GM18508 (cell line): ENCODE results near the gene DEFB128.

Experiments used
- ATAC-seq: cut with Tn5 transposase; IDR thresholded peaks from one replicate; pipeline ENCODE4 v1.9.1; 2021; ENCODE audit warnings: moderate number of reproducible peaks; ENCODE audit not compliant: insufficient read depth, unreplicated experiment

Gene DEFB128

DNA sequence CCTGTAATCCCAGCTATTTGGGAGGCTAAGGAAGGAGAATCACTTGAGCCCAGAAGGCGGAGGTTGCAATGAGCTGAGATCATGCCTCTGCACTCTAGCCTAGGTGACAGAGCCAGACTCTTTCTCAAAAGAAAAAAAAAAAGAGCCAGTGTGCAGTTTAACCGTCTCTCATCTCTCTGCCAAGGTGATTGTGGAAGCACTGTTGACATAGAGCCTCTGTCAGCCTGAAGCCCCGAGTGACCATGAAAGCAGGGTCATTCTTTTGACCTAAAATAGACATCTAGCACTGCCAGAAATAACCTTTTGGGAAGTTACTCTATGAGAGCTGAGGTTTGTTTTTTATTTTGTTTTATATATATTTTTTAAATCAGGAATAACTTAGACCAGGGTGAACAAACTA, 24.9 kb downstream of the DEFB128 start:
- no peak for ATAC-seq

DNA sequence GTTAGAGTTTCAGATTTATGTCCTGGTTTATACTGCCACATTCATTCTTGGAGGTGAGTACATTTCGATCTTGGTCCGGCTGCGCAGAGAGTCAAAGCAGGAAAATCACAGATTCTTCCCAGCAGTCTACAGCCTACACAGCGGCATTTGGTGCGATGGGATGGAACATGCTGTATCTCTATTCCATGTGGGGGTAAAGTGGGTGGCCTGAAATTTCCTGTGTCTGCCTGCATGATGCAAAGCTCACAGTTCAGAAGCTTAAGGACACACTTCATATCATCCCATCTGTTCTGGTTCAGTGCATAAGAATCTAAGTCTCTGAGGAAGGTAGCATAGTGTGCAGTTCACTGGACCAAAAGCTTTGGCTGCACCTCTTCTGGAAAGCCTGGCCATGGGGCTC, 32.4 kb downstream of the DEFB128 start, which contains the start of gene DEFB127:
Gene DEFB127 (plus strand): TSS at position 301 of the 400 bp plus-strand sequence. CDS start 91 bp downstream, at position 392.
- ATAC-seq: no peak

DNA sequence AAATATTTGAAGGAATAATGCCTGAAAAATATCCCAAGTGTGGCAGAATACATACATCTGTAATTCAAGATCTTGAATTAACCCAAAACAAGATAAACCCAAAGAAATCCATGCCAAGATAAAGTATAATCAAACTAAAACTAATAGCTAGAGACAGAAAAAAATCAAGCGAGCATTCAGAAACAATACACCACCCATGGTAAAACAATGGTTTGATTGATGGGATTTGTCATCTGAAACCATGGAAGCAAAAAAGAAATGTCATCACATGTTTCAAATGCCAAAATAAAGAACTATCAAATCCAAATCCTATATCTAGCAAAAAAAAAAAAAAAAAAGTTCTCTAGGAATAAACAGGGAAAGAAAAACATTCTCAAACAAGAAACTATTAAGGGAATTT, 37.4 kb downstream of the DEFB128 start:
- ATAC-seq: no peak

DNA sequence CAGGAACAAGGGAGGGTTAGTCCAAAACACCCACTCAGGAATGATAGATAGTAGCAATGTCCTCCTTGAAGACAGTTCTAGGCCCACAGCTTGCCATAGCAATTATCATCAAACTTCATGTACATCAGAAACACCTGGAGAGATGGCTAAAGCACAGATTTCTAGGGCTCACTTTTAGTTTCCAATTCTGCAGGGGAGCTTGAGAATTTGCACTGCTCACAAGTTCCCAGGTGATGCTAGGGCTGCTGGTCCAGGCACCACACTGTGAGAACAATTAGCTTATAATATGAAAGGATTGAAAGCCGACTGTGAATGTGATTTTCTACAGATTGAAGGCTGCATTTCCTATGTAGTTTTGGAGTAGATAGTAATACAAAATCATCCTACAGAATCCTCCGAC, 43.6 kb downstream of the DEFB128 start:
- ATAC-seq: no peak

DNA sequence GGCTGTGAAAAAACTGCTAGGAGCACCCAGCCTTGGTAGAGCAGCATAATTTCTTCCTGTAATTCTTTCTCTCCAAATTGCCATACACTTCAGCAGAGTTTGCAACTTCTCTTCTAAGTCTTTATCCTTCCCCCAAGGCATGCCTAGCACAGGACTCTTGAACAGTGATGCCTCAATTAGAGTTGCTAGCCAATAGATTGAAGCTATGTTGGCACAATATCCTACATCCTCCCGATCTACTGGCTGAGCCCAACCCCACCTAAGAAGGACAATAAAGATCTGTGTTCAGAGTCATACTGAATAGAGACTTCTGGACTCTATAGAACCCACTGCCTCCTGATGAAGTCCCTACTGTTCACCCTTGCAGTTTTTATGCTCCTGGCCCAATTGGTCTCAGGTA, 47.2 kb downstream of the DEFB128 start, which contains the start of gene DEFB126:
Gene DEFB126 (plus strand): TSS at position 301 of the 400 bp plus-strand sequence. CDS start 39 bp downstream, at position 340.
- no peak for ATAC-seq
